MCF 10A (cell line): ENCODE measurements around the gene CACNA2D3. TPM values are rescaled to one million over a fixed set of nuclear protein-coding genes. Genes with fewer than 3 reads are reported as not detected.

Experiments used
- BruUV-seq: library from RNA; stranded (reverse); fragments of 400-500 nt; replicated peaks from 2 replicates; lab custom pipeline; 2021; lab: Mats Ljungman, UMichigan
- CTCF ChIA-PET: fragments of 300-600 bp; sonication (Branson Sonifier 250); formaldehyde crosslinking; extraction: SDS; loops from one replicate; lab custom pipeline; 2021; ENCODE audit warnings: antibody characterized with exemption, inconsistent platforms; lab: Yijun Ruan, JAX
- POLR2A ChIA-PET: fragments of 300-600, 350-650 bp; sonication (Branson Sonifier 250); formaldehyde crosslinking; extraction: SDS; loops from one replicate; lab custom pipeline; 2020; ENCODE audit warnings: antibody characterized with exemption, inconsistent platforms; lab: Yijun Ruan, JAX
- DNase-seq: peaks from one replicate; pipeline ENCODE4 v3.0.0-alpha.2; 2018; ENCODE audit not compliant: unreplicated experiment
- H3K27ac Mint-ChIP-seq: one replicate; pipeline ENCODE4 v1.8.0; 2022; ENCODE audit warnings: mild to moderate bottlenecking, low read depth, mixed read lengths; ENCODE audit not compliant: unreplicated experiment
- H3K27me3 Mint-ChIP-seq: one replicate; pipeline ENCODE4 v1.8.0; 2022; ENCODE audit warnings: mixed read lengths; ENCODE audit not compliant: insufficient read depth, unreplicated experiment
- H3K36me3 Mint-ChIP-seq: one replicate; pipeline ENCODE4 v1.8.0; 2022; ENCODE audit warnings: mild to moderate bottlenecking, moderate library complexity, mixed read lengths; ENCODE audit not compliant: insufficient read depth, unreplicated experiment
- H3K4me1 Mint-ChIP-seq: one replicate; pipeline ENCODE4 v1.8.0; 2022; ENCODE audit warnings: mixed read lengths; ENCODE audit not compliant: insufficient read depth, unreplicated experiment
- H3K4me3 Mint-ChIP-seq: one replicate; pipeline ENCODE4 v1.8.0; 2022; ENCODE audit warnings: mild to moderate bottlenecking, moderate library complexity, mixed read lengths; ENCODE audit not compliant: unreplicated experiment
- H3K9me3 Mint-ChIP-seq: one replicate; pipeline ENCODE4 v1.8.0; 2022; ENCODE audit warnings: mixed read lengths; ENCODE audit not compliant: unreplicated experiment
- CTCF ChIP-seq: fragments of 200-600 bp; IDR thresholded peaks from one replicate; pipeline ENCODE4 v1.8.0; 2022; ENCODE audit warnings: antibody characterized with exemption, mild to moderate bottlenecking; ENCODE audit not compliant: unreplicated experiment
- intact Hi-C: fragments of 100-400 bp; cut with micrococcal nuclease; formaldehyde crosslinking; loops from 2 replicates; pipeline ENCODE4 v1.14.1; 2022
- total RNA-seq: library from RNA; stranded (reverse); gene quantifications from 2 replicates; pipeline ENCODE4 v1.2.3, GENCODE V29; 2022

CACNA2D3 gene
- total RNA-seq, 1 experiment from 2014 or later: 2.3 TPM

- no peaks in the 10 kb centered on the region for H3K36me3 Mint-ChIP-seq
- no peaks in the 10 kb centered on the region for H3K4me1 Mint-ChIP-seq
- no peak for TF ChIP-seq CTCF
- no peak overlapping the region for H3K4me3 Mint-ChIP-seq
- no TSS peak for BruUV-seq
- no peak overlapping the region for H3K27ac Mint-ChIP-seq
- no peak for DNase-seq
- no peaks in the 10 kb centered on the region for H3K9me3 Mint-ChIP-seq
- intact Hi-C loops: no loop called here
- CTCF ChIA-PET: interaction anchor here (1.4 kb wide), 1 partner anchor 8 kb away, joined by 4 read pairs; no protein-coding TSS in a partner anchor
- H3K27me3 Mint-ChIP-seq: peaks cover 48% of the 10 kb centered on the region
- POLR2A ChIA-PET: interaction anchor here (0.7 kb wide), 1 partner anchor 1066 kb away, joined by 3 read pairs; no protein-coding TSS in a partner anchor
Measured at GRCh38 chr3:54600441-54601204, 478.3 kb downstream of the CACNA2D3 start.

DNA sequence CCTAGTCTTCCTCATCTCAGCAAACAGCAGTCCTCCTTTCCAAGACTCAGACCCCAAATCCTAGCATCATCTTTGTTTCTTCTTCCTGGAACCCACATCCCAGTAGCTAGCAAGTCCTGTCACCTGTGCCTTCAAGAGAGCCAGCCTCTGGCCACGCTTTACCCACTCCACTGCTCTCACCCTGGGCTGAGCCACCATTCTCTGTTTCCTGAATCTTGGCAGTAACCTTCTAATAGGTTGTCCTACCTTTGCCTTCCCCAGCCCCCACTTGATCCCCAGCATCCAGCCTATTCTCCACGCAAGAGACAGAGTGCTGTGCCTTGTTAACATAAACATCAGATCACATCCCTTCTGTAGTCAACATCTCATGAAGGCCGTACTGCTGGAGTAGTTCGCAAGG lies 482.1 kb downstream of the CACNA2D3 start:
- peaks cover 9% of the 10 kb centered on the region for H3K9me3 Mint-ChIP-seq
- CTCF ChIA-PET: no interaction called here
- H3K27ac Mint-ChIP-seq: no peak overlapping the region
- intact Hi-C loops: no loop called here
- H3K36me3 Mint-ChIP-seq: no peaks in the 10 kb centered on the region
- no peak for DNase-seq
- POLR2A ChIA-PET: no interaction called here
- BruUV-seq: no TSS peak
- TF ChIP-seq CTCF: no peak
- no peaks in the 10 kb centered on the region for H3K4me1 Mint-ChIP-seq
- no peak overlapping the region for H3K4me3 Mint-ChIP-seq
- peaks cover 25% of the 10 kb centered on the region for H3K27me3 Mint-ChIP-seq

DNA sequence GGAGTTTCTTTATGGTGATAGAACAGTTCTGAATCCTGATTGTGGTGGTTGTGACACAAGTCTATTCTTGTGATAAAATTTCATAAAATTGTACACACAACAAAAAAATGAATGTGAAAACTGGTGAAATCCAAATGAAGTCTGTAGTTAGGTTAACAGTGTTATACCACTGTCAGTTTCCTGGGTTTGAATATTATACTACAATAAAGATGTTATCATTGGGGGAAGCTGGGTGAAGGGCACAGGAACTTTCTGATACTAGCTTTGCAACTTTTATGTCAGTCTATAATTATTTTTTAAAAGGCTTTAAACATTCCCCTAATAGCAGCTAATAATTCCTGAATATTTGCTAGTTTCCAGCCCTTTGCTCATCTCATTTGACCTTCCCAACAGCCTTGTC lies 485.7 kb downstream of the CACNA2D3 start:
- intact Hi-C loops: no loop called here
- no peaks in the 10 kb centered on the region for H3K4me1 Mint-ChIP-seq
- no peak for DNase-seq
- POLR2A ChIA-PET: no interaction called here
- H3K9me3 Mint-ChIP-seq: peaks cover 9% of the 10 kb centered on the region
- no TSS peak for BruUV-seq
- H3K27me3 Mint-ChIP-seq: peaks cover 11% of the 10 kb centered on the region
- CTCF ChIA-PET: interaction anchor here (1.3 kb wide), 1 partner anchor 8 kb away, joined by 4 read pairs; no protein-coding TSS in a partner anchor
- TF ChIP-seq CTCF: no peak
- H3K36me3 Mint-ChIP-seq: no peaks in the 10 kb centered on the region
- no peak overlapping the region for H3K27ac Mint-ChIP-seq
- H3K4me3 Mint-ChIP-seq: no peak overlapping the region

GRCh38 chr3:54619053-54619452 lies 496.7 kb downstream of the CACNA2D3 start:
- peaks cover 6% of the 10 kb centered on the region for H3K9me3 Mint-ChIP-seq
- H3K4me3 Mint-ChIP-seq: no peak overlapping the region
- DNase-seq: no peak
- no peak overlapping the region for H3K27ac Mint-ChIP-seq
- no peaks in the 10 kb centered on the region for H3K4me1 Mint-ChIP-seq
- H3K36me3 Mint-ChIP-seq: no peaks in the 10 kb centered on the region
- no peak for TF ChIP-seq CTCF
- CTCF ChIA-PET: interaction anchor here (0.6 to 0.9 kb wide), 3 partner anchors 22 to 1400 kb away, joined by 3 to 4 read pairs (median 4); no protein-coding TSS in a partner anchor
- no peaks in the 10 kb centered on the region for H3K27me3 Mint-ChIP-seq
- intact Hi-C loops: no loop called here
- POLR2A ChIA-PET: no interaction called here
- no TSS peak for BruUV-seq
